WI38 (cell line): ENCODE measurements around the gene ACHE.

Experiments used
- H3K4me3 ChIP-seq: 2 replicates; pipeline ENCODE4 v1.5.1; 2011; ENCODE audit warnings: low read depth, mild to moderate bottlenecking, control low read depth, low read length
- TF ChIP-seq, protein P1 (sequence below): IDR thresholded peaks from 2 replicates; pipeline ENCODE4 v1.5.1; 2012; ENCODE audit warnings: low read depth, mild to moderate bottlenecking, control low read depth, low read length

Gene ACHE

DNA sequence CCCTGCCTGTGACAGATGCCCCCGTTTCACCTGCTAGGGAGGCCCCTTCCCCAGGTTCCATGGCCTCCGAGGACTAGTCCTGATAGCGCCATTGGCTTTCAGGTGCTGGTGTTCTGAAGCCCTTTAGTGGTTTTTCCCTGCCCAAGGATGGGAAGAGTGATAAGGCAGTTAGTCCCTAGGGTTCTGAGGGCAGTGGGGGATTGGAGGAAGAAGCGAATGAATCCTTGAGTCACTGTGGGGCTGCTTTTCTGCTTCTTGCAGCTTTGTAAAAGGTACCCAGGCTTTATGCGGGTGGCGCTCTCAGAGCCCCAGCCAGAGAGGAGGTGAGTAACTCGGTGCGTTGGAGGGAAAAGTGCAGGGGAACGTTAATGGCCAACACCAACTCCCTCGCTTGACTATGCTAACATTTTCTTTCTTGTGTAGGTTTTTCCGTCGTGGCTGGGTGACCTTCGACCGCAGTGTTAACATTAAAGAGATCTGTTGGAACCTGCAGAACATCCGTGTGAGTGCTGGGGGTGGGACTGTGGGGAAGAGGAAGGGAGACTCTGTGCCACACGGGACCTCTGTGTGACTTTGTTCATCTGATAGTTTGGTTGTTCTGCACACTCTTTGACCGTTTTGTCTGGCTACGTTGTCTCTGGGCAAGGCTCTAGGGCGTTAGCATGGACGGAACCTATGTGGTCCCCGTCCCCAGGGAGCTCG lies 10.1 kb downstream of the ACHE start:
- TF ChIP-seq, protein P1, sequence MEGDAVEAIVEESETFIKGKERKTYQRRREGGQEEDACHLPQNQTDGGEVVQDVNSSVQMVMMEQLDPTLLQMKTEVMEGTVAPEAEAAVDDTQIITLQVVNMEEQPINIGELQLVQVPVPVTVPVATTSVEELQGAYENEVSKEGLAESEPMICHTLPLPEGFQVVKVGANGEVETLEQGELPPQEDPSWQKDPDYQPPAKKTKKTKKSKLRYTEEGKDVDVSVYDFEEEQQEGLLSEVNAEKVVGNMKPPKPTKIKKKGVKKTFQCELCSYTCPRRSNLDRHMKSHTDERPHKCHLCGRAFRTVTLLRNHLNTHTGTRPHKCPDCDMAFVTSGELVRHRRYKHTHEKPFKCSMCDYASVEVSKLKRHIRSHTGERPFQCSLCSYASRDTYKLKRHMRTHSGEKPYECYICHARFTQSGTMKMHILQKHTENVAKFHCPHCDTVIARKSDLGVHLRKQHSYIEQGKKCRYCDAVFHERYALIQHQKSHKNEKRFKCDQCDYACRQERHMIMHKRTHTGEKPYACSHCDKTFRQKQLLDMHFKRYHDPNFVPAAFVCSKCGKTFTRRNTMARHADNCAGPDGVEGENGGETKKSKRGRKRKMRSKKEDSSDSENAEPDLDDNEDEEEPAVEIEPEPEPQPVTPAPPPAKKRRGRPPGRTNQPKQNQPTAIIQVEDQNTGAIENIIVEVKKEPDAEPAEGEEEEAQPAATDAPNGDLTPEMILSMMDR, result no peak
- H3K4me3 ChIP-seq, result no peak overlapping the region

DNA sequence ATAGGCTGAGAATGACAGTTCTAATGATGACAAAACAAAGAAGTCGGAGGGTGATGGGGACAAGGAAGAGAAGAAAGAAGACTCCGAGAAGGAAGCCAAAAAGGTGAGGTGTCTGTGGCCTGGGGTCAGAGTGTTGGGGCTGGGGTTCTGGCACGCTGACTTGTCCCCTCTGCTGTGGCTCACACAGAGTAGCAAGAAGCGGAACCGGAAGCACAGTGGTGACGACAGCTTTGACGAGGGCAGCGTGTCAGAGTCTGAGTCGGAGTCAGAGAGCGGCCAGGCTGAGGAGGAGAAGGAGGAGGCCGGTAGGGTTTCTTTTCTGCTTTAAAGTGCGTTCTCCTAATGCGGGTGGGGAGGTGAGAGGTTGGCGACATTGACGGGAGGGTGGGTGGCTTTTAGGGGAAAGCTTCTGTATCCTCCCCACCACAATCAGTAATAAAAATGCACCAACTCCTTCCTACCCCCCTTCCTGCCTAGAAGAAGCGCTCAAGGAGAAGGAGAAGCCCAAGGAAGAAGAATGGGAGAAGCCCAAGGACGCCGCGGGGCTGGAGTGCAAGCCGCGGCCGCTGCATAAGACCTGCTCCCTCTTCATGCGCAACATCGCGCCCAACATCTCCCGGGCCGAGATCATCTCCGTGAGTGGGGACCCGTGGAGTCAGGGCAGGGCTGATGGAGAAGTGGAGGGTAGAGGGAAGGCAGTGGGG lies 10.8 kb downstream of the ACHE start:
- TF ChIP-seq, protein P1, result no peak
- no peak overlapping the region for H3K4me3 ChIP-seq

DNA sequence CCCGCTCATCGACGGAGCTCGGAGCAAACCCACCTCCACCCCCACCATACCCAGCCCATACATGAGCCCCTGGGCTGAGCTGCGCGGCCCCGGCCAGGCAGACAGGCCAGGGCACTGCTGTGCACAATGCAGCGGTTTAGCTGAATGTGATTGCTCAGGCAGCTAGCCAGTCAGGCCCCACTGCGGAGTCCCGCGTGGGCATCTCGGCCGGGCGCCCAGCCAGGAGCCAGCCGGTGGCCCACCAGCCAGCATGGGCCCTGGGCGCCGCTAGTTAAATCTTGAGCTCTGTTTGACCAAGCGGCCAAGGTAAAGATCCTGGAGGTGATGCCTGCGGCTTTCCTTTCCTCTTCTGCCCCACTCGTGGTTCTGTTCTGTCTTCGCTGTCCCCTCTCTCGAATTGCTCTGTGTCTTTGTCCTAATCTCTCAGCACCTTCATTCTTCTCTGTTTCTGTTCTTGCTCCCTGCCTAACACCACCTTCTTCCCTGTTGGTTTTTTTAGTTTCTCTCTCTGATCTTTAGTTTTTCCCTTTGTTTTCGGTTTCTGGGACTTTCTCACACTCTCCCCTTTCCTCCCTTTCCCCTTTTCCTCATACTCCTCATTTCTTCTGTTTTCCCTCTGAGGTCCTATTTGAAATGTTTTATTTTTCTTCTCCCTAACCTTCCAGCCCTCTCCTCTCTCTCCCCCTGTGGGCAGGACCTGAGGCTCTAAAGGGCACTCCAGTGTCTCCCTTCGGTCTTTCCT lies 12.7 kb downstream of the ACHE start:
- TF ChIP-seq, protein P1, result no peak
- H3K4me3 ChIP-seq, result no peak overlapping the region

DNA sequence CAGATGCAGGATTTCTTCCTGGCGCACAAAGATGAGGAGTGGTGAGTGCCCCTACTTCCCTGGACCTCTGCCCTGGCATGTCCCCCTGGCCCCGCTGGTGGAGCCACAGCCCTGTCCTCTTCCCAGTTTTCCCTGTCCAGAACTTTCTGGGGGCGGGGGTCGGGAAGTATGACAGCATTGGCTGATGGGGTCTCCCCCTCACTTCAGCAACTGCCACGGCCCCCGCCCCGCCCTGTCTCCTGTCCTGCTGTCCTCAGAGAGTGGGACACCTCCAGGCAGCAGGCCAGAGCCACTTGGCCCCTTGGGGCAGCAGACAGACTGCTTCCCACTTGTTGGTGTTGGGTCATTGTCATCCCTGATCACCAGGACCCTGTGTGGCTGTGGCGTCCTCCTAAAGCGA lies 13.5 kb downstream of the ACHE start:
- TF ChIP-seq, protein P1, result no peak
- H3K4me3 ChIP-seq, result no peak overlapping the region

DNA sequence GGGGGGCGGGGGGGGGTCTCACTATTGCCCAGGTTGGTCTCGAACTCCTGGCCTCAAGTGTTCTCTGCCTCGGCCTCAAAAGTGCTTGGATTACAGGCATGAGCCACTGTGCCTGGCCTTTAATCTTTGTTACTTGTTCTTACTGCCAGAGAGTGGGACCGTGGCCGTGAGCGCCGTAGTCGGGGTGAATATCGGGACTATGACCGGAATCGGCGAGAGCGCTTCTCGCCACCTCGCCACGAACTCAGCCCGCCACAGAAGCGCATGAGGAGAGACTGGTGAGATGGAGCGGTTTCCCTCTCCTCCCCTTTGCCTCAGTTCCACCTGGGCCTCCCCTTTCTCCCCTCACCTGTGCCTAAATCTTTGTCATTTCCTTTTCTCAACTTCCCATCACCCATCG lies 14.6 kb downstream of the ACHE start:
- TF ChIP-seq, protein P1, result no peak
- H3K4me3 ChIP-seq, result no peak overlapping the region

DNA sequence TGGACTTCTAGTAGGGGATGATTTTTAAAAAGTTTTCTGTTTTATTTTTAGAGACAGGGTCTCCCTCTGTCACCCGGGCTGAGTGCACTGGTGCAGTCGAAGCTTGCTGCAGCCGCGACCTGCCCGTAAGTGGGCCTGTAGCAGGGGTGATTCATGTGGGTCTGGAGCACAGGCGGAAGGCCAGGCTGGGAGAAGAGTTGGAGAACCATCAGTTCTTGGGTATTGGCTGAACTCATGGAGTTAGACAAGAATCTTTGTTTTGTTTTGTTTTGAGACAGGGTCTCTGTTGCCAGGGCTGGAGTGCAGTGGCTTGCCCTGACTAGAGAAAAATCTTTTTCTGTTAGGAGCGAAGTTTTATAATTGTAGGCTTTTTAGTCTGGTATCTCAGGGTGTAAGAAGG lies 15.0 kb downstream of the ACHE start:
- no peak overlapping the region for H3K4me3 ChIP-seq
- TF ChIP-seq, protein P1, result no peak
